Activated CD4-positive, alpha-beta T cell treated with anti-CD3 and anti-CD28 coated beads for 24 hours (primary cell): ENCODE data around the gene ARHGAP6.
"Not testable (repeated sequence)": the region's sequence is repeated elsewhere in the genome, so short reads cannot be mapped to it uniquely, and the experiment has no call there.

Experiments
- DNase-seq, 2 donors: peaks; one replicate each; pipeline ENCODE4 v3.0.0-alpha.2; 2020; ENCODE audit warnings: low read depth in 2 of 2

Gene ARHGAP6

DNA sequence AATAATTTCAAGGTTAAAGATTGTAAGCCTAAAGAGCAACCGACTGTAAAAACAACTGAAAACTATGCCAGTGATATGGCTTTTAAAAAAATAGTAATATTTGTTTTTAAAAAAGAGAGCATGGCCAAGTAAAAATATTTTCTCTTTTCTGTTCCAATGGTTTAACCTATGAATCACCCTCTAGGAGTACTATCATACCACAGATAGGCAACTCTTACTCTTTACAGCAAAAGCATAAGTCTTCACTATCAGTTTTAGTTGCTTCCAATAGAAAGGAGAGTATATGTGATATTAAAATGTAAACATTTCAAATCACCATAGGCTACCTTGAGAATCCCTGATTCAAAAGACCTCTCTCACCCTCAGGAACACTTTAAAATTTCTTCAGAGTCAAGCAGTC lies 269.9 kb downstream of the ARHGAP6 start:
- no peak for DNase-seq

DNA sequence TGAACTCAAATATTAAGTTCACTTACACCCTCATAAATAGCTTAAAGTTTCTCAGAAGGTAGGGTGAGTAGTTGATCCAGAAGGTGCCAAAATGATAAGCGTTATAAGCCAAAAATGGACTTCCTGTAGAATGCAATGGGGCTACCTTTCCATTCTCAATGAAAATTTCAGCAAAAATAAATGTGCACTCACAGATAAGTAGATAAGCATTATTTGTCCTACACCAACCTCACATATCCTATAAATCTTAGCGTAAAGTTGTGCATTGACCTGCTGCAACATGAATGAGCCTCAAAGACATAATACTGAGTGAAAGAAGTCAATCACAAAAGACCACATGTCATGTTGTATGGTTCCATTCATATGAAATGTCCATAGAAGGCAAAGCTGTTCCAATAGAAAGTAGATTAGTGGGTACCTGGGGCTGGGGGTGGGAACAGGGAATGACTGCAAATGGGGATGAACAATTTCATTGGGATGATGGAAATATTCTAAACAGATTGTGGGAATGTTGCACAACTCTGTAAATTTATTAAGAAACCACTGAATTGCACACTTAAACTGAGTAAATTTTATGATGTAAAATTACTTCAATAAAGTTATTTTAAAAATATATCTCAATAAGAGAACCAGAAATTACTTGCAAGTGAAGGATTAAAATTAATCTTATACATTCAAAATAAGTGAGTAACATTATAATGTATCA lies 271.6 kb downstream of the ARHGAP6 start:
- no peak for DNase-seq

DNA sequence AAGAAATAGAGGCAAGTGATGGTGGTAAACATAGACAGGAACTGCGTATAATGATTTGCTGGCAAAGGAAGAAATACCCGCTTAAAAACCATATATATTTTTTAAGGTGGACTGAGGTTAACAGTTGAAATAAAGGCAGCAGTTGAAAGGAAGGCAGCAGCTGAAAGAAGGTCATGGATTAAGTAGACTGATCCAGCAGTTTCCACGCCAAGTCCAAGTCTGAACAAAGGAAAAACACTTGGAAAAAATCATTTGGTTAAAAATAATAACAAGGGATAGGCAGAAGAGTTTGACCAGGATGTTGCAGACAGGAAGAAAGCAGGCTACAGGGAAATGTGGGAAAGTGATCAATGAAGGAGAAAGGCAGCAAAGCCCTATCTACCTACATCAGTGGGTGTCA lies 278.9 kb downstream of the ARHGAP6 start:
- no peak for DNase-seq

DNA sequence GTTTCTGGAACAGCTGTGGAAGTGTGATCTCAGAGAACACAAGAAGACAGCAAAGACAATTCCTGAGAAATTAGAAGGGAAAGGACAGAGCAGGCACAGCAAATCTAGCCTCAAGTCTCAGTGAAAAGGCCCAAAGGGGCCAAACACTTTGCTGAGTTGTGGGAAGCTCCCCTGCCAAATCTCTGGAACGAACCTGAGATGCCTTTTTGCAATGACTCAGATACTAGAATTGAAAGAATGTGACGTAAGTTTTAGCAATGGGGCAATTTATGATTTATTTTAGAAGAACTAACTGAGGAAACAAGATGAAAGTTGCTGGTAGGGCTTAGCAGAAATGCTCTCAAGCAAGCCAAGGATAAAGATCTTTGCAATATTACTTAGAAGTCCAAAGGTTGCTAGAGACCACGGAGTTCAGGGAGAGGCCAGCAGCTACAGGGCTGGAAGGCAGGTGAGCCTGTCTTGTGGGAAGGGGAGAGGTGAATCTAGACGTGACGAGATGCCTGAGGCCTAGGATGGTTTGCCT lies 279.7 kb downstream of the ARHGAP6 start:
- DNase-seq = no peak

DNA sequence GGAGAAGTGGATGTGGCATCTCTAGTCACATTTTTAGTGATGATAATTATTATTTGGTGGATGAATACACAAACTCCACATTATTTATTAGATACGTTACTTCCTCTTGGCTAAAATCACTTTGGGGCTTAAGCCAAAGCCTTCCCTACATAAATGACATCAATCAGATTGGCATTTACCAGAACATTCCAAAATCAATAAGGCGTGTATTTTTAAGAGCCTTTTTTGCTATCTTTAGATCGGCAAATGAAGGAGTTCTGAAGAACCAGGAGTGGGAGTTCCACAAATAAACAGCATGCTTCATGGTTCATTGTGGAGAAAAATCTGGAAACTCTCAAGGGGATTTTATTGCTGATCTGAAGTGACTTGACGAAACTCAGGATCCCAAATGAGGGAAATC lies 282.8 kb downstream of the ARHGAP6 start:
- no peak for DNase-seq

DNA sequence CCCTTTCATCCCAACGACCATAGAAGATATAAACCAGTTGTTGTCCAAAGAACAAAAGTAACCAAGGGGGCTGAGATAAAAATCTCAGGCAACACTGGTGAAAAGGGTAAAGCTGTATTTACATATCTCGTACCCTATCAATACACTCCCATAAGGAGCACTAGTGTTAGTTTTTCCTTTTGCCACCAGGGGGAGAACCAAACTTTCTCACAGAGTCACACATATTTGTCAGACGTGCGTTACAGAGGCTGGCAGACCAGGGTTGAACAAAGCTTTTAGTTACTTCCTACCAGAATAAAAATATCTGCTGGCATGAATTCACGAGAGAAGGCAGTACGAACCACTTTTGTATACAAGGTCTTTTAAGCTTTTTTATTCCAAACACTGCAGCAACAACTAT lies 284.3 kb downstream of the ARHGAP6 start:
- no peak for DNase-seq

DNA sequence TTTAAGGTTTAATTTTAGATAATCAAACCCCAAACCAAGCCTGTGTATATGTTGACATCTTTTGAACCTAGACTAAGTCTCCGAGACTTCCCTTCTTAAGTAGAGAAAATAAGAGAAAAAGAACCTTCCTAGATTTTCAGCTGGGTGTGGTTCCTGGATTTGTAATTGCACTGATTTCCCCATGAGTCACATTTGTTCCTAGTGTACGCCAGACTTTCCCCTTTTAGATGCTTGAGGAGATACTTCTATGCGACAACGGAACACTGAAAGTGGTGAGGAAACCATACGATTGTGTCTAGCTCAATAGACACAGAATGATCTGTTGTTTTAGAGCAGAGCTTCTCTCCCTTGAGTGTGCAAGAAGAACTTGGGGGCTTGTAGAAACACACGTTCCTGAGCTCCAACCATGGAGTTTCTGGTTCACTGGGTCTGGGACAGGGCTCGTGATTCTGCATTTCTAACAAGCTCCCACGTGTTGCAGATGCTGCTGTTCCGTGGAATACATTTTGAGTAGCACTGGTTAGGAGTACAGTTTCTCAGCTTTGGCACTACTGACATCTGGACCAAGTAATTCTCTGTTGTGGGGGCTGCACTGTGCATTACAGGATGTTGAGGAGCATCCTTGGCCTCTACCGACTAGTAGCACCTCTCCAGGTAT lies 285.4 kb downstream of the ARHGAP6 start:
- DNase-seq = no peak

DNA sequence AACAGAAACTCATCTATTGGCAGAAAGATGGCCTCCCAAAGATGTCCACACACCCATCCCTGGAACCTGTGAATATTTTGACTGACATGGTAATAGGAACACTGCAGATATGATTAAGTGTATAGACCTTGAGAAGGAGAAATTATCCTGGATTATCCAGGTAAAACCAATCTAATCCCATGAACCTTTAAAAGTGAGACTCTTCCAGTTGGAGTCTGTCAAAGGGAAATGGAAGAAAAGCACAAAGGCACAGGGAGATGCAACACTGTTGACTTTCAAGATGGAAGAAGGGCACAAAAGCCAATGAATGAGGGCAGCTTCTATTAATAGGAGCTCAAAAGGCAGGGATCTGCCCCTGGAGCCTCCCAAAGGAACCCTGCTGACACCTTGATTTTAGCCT lies 289.6 kb downstream of the ARHGAP6 start:
- no peak for DNase-seq

DNA sequence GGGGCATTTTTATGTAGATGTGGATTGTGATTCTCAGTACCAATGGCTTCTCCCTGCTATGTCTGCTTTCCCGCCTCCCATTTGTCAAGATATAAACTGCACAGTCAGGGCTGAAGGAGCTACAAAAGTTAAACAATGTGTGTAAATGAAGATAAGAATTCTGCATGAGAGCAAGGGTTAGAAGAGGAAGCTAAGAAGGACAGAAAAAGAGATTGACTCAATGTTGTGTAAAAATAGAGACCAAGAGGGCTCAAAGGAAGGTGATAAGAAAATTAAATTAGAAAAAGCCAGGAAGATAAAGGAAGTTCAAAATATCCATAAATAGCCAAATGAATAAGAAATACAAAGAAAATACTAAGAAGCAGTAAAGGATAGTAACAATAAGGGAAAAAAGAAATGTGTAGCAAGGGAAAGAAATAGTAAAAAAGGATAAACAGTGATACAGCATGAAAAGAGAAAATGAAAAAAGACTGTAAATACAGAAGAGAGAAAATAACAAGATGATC lies 290.1 kb downstream of the ARHGAP6 start:
- no peak for DNase-seq

DNA sequence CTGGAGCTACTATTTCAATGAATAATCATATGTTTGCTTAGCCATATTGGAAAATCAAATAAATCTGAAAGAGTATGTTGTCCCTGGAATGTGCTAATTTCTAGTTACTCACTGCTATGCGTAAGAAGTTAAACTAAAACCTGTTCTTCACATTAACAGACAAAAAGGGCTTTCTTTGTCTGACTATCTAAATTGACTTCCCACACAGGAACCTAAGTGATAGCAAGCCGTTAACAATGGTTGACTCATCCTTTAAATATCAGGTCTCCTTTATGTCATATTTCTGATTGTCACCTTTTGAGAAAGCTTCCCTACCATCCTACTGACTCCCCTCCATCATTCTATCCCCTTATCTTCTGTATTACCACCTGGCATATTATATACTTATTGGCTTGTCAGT lies 291.1 kb downstream of the ARHGAP6 start:
- no peak for DNase-seq

DNA sequence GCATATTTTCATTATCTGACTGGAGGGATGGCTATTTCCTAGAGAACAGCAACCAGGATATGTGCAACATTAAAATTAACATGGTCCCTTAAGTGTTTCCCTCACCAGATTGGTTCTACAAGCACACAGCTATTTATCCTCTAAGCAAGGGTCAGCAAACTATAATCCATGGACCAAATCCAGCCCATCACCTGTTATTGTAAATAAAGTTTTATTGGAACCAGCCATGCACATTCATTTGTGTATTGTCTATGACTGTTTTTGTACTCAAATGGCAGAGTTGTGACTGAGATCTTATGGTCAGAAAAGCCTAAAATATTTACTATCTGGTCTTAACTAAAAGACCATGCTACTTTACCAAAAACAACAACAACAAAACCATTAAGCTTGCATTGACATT lies 294.6 kb downstream of the ARHGAP6 start:
- DNase-seq = no peak

DNA sequence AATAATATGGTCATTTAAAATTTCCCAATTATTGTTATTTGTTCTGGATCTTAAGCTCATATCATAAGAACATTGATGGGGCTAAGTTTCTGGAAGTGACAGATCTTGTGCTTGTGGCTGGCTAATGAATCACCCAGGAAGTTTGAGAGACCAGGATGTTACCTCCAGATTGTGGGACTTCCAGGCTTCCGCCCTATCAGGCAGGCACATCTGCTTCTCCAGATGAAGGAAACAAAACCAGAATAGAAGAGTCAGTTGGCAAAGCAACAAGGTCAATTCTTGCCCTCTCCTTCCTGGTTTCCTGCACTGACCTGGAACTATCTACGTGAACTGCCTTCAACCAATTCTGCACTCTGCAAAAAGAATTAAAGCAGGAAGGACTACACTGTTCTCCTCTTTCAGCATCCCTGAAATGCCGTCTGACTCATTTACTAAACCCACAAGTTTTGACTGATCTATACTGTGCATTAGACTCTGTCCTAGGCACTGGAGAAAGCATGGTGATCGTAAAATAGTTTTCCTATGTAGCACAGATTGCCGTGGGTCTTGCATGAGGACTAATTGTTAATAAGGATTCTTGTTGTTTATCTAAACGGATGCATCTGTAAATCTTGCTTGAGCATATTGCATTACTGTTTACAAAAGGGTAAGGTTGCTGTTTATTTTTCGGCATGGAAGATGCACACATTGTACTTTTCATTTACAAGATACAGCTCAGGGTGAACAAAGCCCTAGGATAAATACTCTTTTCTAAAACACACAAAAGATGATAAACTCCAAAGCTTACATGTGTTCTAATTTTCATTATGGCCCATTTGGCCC lies 297.9 kb downstream of the ARHGAP6 start:
- no peak for DNase-seq

DNA sequence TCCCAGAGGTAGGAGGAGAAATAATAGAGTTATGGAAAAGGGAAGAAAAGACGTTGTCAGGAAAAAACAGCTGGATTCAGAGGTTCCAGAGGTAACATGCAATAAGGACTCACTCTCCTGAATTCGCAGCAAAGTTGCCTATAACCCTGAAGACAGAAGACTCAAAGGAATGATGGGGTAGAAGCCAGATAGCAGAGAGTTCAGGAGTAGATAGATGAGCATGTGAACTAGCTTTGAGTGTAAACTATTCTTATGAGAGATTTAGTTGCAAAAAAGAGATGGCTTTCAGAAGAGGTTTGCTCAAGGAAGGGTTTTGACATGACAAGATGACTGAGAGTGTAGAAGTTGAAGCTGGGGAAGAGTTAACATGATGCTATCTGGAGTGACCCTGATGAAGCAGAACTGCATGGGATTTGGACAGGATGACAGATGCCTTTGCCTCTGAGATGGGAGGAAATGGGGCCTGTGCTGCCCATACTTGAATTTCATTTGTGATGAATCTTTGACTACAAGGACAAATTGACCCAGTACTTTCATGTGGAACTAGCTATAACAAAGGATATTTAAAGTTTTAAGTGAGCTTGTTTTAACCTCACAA lies 298.6 kb downstream of the ARHGAP6 start:
- DNase-seq = no peak

DNA sequence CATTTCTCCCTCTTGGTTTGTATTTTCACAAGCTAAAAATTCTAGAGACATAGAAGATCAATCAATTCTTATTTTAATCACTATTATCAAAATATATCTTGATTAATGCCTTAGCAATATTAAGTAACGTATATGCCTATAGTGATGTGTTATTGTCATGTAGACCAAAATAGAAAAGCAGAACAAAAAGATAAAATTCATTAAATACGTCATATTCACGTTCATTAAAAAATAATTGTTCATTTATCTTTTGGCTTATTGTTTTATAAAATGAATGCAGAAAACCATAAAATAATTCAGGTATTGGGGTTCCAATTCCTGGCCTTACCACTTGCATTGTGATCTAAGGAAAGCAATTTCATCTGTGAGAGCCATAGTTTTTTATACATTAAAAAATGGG lies 300.3 kb downstream of the ARHGAP6 start:
- DNase-seq = no peak

DNA sequence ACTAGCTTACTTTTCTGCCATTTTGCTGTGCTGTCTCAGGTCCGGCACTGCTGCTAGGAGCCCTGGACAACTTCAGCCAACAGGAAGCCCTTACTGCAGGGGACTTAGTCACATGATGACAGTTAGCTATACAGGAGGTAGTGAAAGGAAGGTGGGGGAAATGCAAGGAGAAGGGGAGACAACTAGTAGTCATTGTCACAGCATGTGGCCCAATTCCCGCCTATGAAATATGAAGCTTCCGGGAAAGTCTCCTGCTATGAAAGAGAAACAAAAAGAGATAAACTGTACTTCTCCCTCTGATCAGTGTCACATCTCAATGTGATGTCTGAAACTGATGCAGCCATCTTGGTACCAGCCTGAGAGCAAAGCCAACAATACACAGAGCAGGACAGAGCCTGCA lies 300.9 kb downstream of the ARHGAP6 start:
- no peak for DNase-seq

DNA sequence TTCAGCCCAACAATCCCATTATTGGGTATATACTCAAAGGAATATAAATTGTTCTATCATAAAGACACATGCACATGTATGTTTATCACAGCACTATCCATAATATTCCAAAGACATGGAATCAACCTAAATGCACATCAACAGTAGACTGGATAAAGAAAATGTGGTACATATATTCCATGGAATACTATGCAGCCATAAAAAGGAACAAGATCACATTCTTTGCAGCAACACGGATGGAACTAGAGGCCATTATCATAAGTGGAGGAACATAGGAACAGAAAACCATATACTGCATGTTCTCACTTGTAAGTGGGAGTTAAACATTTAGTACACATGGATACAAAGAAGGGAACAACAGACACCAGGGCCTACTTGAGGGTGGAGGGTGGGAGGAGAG lies 301.9 kb downstream of the ARHGAP6 start:
- DNase-seq = not testable (repeated sequence)

DNA sequence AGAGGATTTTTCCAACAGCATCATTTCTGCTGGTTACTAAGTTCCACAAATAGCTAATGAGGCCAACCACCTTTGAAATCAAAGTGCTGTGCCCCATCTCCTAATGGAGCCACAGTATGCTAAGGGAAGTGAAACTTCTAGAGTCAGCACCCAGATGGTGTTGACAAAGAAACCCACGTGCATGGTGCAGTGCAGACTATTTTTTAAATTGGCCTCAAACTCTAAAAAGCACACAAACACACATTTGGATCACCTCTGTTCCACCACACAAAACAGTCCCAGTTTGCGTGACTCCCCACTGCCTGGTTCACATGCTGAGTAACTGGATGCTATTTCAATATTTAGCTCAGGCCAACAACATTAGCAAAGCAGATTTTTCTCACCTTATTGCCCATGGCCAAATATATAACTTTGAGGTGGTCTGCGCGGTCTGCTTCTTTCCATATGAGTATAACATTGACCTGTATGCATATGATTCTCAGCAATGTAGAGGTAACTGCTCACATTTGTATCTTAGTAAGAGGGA lies 302.6 kb downstream of the ARHGAP6 start:
- no peak for DNase-seq

DNA sequence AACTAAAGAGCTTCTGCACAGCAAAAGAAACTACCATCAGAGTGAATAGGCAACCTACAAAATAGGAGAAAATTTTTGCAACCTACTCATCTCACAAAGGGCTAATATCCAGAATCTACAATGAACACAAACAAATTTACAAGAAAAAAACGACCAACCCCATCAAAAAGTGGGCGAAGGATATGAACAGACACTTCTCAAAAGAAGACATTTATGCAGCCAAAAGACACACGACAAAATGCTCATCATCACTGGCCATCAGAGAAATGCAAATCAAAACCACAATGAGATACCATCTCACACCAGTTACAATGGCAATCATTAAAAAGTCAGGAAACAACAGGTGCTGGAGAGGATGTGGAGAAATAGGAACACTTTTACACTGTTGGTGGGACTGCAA lies 304.1 kb downstream of the ARHGAP6 start:
- not testable (repeated sequence) for DNase-seq

DNA sequence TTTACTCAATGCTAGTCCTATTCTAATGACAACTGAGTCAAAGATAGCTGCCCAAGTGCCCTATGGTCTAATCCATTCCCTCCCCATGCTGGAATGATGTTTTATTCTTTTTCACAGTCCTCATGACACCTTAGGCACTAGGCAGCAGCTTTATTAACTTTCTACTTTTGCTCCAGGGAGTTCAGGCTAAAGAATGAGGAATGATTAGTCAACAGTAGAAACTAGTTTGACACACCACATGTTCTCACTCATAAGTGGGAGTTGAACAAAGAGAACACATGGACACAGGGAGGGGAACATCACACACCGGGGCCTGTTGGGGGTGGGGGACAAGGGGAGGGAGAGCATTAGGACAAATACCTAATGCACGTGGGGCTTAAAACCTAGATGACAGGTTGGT lies 309.8 kb downstream of the ARHGAP6 start:
- not testable (repeated sequence) for DNase-seq

DNA sequence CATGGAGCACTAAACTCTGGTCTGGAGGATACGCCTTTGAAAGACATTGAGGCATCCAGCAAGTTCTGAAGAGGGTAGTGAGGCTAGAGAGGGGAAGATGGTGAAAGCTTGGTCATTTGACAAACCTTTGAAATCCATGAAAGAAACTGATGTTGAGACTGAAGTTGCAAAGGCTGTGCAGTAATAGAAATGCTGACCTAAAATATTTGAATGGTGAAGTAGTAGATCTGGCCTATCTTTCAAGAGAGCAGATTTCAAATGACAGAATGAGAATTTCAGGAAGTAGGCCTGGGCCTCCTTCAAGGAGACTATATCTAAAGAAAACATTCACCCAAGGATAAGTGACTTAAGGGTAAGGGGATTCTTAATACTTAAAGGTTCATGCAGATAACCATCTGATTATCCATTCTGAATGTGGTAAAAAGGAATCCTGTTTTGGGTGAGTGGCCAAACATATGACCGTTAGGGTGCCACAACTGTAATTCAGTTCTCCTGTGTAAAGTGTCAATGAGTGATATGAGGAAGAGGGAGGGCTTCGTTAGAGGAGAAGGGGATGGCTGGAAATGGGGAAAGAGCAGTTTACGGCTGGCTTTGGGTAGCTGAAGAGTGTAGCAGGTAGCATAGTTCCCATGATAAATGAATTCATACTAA lies 310.3 kb downstream of the ARHGAP6 start:
- no peak for DNase-seq

DNA sequence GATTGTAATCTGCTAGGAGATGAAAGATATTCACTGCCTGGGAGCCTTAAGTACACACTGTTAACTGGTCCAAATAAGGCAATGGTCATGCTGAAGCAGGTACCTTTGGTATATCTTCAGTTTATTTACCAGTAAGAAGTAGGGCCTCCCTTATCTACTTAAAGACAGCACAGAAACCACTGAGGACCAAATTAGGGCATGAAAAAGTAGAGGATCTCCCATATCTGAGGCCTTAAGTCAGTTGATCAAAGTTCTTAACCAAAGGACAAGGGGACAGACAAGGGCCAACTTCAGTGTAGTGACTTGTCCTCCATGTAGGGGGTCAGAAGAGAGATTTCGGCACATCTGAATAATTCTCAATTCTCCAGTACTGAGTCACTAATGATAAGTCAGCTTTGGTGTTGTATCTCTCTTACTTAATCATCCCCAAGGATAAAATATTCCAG lies 313.4 kb downstream of the ARHGAP6 start:
- DNase-seq = no peak
